HG03520 (cell line): Measurements from ENCODE around the gene SLC19A1.

Experiments
- ATAC-seq: cut with Tn5 transposase; IDR thresholded peaks from one replicate; pipeline ENCODE4 v1.9.1; 2021; ENCODE audit warnings: mild to moderate bottlenecking, moderate library complexity; ENCODE audit not compliant: unreplicated experiment

The SLC19A1 gene

GRCh38 chr21:45522986-45523385 is 19.3 kb downstream of the SLC19A1 start:
- no peak for ATAC-seq

GRCh38 chr21:45522381-45522780 is 19.9 kb downstream of the SLC19A1 start:
- ATAC-seq, result no peak

- no peak for ATAC-seq
These were observed 21.0 kb downstream of the SLC19A1 start for GRCh38 chr21:45521241-45521640.

- no peak for ATAC-seq
These were observed 23.1 kb downstream of the SLC19A1 start for GRCh38 chr21:45519182-45519581.

- ATAC-seq, result no peak
These were observed 23.5 kb downstream of the SLC19A1 start for GRCh38 chr21:45518742-45519141.

- no peak for ATAC-seq
These were observed 24.8 kb downstream of the SLC19A1 start for GRCh38 chr21:45517249-45518065.

- ATAC-seq, result no peak
These were observed 25.5 kb downstream of the SLC19A1 start for GRCh38 chr21:45516671-45517151.

- no peak for ATAC-seq
These were observed 26.1 kb downstream of the SLC19A1 start for GRCh38 chr21:45516071-45516670.

GRCh38 chr21:45515241-45516061 is 26.8 kb downstream of the SLC19A1 start:
- no peak for ATAC-seq

GRCh38 chr21:45514311-45515021 is 27.8 kb downstream of the SLC19A1 start:
- ATAC-seq, result no peak

- no peak for ATAC-seq
These were observed 28.4 kb downstream of the SLC19A1 start for GRCh38 chr21:45513741-45514310.

- no peak for ATAC-seq
These were observed 29.1 kb downstream of the SLC19A1 start for GRCh38 chr21:45513003-45513717.

GRCh38 chr21:45512626-45513002 is 29.6 kb downstream of the SLC19A1 start:
- ATAC-seq, result no peak

- ATAC-seq, result no peak
These were observed 30.4 kb downstream of the SLC19A1 start for GRCh38 chr21:45511661-45512431.

- no peak for ATAC-seq
These were observed 31.2 kb downstream of the SLC19A1 start for GRCh38 chr21:45511007-45511406.

- no peak for ATAC-seq
These were observed 31.7 kb downstream of the SLC19A1 start for GRCh38 chr21:45510466-45510955.

GRCh38 chr21:45509566-45510465 is 32.4 kb downstream of the SLC19A1 start:
- no peak for ATAC-seq
